Esophagus mucosa (tissue), 1 donor: Measurements from ENCODE around the gene PAPSS2. TPM values are rescaled to one million over a fixed set of nuclear protein-coding genes. Genes with fewer than 3 reads are reported as not detected.

ENCODE experiments used
- total RNA-seq: library from RNA; stranded (reverse); gene quantifications from one replicate; pipeline ENCODE4 v1.2.4, GENCODE V29; 2023
- donor health status: DM: yes; HTN: yes; CAD: no.

PAPSS2 gene
- total RNA-seq, 1 donor from 2014 or later = 10.4 TPM

Other genes starting within 250 kb of the PAPSS2 start
- 3.9 TPM for gene MINPP1, start 155.0 kb upstream of the PAPSS2 start, total RNA-seq
- gene ATAD1, start 158.3 kb downstream of the PAPSS2 start, total RNA-seq = 26.3 TPM
- 0.60 TPM for gene KLLN, start 203.7 kb downstream of the PAPSS2 start, total RNA-seq
- gene PTEN, start 203.7 kb downstream of the PAPSS2 start, total RNA-seq = 77.0 TPM